H1 (cell line): ENCODE data around the gene GCAT. TPM values are rescaled to one million over a fixed set of nuclear protein-coding genes. Genes with fewer than 3 reads are reported as not detected.

Experiments used
- ASH2L ChIP-seq: fragments of 200-600, 300-600 bp; sonication (generic); IDR thresholded peaks from one replicate; pipeline ENCODE4 v1.7.1; 2017; ENCODE audit warnings: low read length
- CHD7 ChIP-seq: fragments of 300-600 bp; sonication (generic); IDR thresholded peaks from 2 replicates; pipeline ENCODE4 v1.7.1; 2012; ENCODE audit warnings: low read length, moderate library complexity, mild to moderate bottlenecking, inconsistent platforms; ENCODE audit not compliant: insufficient replicate concordance
- KDM5A ChIP-seq: fragments of 200-600 bp; IDR thresholded peaks from 2 replicates; pipeline ENCODE4 v1.7.1; 2012; ENCODE audit warnings: mild to moderate bottlenecking, low read length, inconsistent platforms, mixed read lengths
- NANOG ChIP-seq: IDR thresholded peaks from 2 replicates; pipeline ENCODE4 v1.6.1; 2011; ENCODE audit warnings: low read length, low read depth, mild to moderate bottlenecking, inconsistent platforms; ENCODE audit not compliant: insufficient read depth, poor library complexity, severe bottlenecking
- POU5F1 ChIP-seq: IDR thresholded peaks from 2 replicates; pipeline ENCODE4 v1.6.1; 2011; ENCODE audit warnings: low read depth, mild to moderate bottlenecking, low read length, moderate library complexity
- RBBP5 ChIP-seq: IDR thresholded peaks from 2 replicates; pipeline ENCODE4 v1.7.1; 2012; ENCODE audit warnings: low read depth, mild to moderate bottlenecking, inconsistent platforms, low read length, moderate library complexity, borderline replicate concordance
- polyA plus RNA-seq, 7 experiments: library from polyadenylated mRNA; depleted of rRNA in 3 of 7; stranded (reverse) in 5 of 7; unstranded in 2 of 7; fragments of >200 nt in 5 of 7; fragments of 200-250 nt in 2 of 7; gene quantifications; 1 replicate in 5 of 7; 2 replicates in 1 of 7; 4 replicates in 1 of 7; pipeline versions ENCODE4 v1.2.1 to v1.2.3, GENCODE V29; 2011 to 2013; ENCODE audit warnings: missing spikeins in 2 of 7, mixed read lengths in 2 of 7
- total RNA-seq: library from RNA; stranded (reverse); fragmentation: NEBNext Ultra II Directional; extraction: Animal tissue kit (Norgen Biotek cat#: 25700); gene quantifications from 2 replicates; pipeline ENCODE4 v1.2.1, GENCODE V29; 2021
- TF ChIP-seq, protein P1 (sequence below): IDR thresholded peaks from 2 replicates; pipeline ENCODE4 v1.6.1; 2012; ENCODE audit warnings: low read length, inconsistent platforms

GCAT gene
- total and polyA plus RNA-seq, 2 of the 8 experiments (the other 6 are each of a cell fraction or from before 2014, with no cell fraction given), result 24.3 to 47.5 TPM

DNA sequence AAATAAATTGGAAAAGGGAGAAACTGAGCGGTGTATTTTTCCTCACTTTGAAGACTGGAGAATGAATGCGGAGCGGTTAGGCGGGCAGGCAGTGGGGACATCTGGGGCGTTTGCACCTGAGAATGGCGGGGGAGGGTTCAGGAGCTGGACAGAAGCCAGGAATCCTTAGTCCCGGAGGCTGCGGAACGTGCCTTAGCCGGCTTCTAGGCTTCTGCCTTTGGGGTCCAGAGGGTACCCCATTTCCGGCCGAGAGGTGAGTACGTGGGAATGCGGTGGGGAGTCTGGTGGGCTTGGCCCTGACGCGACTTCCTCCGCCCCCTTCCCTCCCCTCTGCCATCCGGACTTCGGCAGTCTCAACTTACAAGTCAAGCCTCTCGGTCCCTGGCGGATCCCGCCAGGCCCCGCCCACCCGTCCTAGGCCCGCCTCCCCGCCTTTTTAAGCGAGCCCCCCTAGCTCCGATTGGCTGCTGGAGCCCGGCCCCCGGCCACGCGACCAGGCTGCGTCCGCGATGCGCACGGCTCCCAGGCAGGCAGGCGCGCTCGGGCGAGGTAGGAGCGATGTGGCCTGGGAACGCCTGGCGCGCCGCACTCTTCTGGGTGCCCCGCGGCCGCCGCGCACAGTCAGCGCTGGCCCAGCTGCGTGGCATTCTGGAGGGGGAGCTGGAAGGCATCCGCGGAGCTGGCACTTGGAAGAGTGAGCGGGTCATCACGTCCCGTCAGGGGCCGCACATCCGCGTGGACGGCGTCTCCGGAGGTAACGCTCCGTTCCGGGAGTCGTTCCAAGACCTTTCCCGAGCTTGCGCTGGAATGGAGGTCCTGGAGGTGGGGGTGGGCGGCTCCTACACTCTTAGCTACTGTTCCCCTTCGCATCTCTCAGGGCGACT is at the start of gene GCAT (continued):
- TF ChIP-seq CHD7 (no peak), RBBP5 (peak; percentile 85), NANOG (peak; percentile 3), ASH2L (peak; percentile 78), KDM5A (no peak; the same call in 1 of the 2 replicates), POU5F1 (no peak)
- TF ChIP-seq, protein P1, sequence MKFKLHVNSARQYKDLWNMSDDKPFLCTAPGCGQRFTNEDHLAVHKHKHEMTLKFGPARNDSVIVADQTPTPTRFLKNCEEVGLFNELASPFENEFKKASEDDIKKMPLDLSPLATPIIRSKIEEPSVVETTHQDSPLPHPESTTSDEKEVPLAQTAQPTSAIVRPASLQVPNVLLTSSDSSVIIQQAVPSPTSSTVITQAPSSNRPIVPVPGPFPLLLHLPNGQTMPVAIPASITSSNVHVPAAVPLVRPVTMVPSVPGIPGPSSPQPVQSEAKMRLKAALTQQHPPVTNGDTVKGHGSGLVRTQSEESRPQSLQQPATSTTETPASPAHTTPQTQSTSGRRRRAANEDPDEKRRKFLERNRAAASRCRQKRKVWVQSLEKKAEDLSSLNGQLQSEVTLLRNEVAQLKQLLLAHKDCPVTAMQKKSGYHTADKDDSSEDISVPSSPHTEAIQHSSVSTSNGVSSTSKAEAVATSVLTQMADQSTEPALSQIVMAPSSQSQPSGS, result no peak
